GM12865 (cell line): Measurements from ENCODE around the gene PHF21A.
"Not testable (repeated sequence)": the region's sequence is repeated elsewhere in the genome, so short reads cannot be mapped to it uniquely, and the experiment has no call there.

Experiments
- DNase-seq: peaks from one replicate; pipeline ENCODE4 v3.0.0; 2010; ENCODE audit warnings: low read depth
- H3K4me3 ChIP-seq: 2 replicates; pipeline ENCODE4 v1.5.1; 2011; ENCODE audit warnings: mild to moderate bottlenecking, low read depth, low read length, control low read depth
- TF ChIP-seq, protein P1 (sequence below): IDR thresholded peaks from 2 replicates; pipeline ENCODE4 v1.5.1; 2011; ENCODE audit warnings: low read length, control low read depth, low read depth, inconsistent platforms; ENCODE audit not compliant: insufficient read depth; ENCODE audit errors: missing control alignments

PHF21A gene

DNA sequence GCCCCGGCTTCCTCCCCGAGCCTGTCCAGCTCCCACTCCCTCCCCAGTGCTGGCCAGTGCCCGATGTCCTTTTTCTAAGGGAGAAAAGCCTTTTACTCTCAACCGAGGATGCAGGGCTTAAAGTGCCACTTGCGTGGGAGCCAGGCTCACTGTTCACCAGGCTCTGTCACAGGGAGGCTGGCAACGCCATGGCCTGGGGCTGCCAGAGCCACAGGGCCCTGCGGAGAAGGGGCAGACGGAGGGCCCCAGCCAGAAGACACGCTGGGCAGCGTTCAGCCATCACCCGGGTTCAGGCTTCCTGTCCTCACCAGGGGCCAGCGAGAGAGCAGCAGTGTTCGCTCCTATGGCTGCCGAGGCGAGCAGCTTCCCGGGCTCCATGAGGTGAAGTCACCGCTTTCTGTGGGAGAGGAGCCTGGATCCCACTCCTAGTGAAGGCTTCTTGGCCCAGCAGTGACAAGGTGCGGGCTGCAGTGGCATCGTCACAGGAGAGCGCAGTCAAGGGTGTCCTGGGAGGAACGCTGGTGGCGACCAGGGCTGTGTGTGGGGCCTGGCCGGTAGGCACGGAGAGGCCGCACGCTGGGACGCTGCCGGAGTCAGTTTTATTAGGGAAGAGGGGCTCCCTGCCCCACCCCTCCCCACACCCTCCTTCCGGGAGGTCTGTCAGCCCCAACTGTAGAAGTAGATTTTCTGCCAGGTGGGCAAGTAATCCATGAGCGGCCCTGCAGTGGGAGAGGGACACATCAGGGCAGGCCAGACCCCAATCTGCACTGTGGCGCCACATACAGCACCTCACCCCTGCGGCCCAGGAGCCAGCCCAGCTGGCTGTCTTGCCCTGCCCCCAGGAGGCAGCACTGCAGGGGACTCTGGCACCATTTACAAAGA lies 211.4 kb downstream of the PHF21A start:
- TF ChIP-seq, protein P1, sequence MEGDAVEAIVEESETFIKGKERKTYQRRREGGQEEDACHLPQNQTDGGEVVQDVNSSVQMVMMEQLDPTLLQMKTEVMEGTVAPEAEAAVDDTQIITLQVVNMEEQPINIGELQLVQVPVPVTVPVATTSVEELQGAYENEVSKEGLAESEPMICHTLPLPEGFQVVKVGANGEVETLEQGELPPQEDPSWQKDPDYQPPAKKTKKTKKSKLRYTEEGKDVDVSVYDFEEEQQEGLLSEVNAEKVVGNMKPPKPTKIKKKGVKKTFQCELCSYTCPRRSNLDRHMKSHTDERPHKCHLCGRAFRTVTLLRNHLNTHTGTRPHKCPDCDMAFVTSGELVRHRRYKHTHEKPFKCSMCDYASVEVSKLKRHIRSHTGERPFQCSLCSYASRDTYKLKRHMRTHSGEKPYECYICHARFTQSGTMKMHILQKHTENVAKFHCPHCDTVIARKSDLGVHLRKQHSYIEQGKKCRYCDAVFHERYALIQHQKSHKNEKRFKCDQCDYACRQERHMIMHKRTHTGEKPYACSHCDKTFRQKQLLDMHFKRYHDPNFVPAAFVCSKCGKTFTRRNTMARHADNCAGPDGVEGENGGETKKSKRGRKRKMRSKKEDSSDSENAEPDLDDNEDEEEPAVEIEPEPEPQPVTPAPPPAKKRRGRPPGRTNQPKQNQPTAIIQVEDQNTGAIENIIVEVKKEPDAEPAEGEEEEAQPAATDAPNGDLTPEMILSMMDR, result no peak
- no peak for DNase-seq
- H3K4me3 ChIP-seq, result no peak overlapping the region

DNA sequence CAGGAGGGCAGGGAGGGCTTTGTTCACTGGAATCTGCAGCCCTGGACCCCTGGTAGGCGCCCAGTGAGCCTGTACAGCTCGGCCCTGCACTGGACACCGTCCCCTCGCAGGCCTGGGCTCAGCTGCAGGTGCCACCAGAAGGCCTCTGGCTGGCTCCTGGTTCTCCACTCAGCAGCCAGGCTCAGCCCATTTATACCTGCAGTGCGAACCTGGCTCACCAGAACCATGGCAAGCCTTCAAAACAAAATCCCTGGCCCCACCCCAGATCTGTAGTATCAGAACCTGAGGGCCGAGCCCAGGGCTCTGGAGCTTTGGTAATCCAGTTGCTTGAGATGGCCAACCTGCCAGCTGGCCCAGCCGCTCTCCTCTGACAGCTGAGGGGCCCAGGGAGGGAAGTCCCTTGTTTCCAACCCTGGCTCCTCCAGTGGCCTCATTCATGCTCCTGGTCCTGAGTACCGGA lies 213.3 kb downstream of the PHF21A start:
- no peak overlapping the region for H3K4me3 ChIP-seq
- no peak for DNase-seq
- TF ChIP-seq, protein P1, result no peak

DNA sequence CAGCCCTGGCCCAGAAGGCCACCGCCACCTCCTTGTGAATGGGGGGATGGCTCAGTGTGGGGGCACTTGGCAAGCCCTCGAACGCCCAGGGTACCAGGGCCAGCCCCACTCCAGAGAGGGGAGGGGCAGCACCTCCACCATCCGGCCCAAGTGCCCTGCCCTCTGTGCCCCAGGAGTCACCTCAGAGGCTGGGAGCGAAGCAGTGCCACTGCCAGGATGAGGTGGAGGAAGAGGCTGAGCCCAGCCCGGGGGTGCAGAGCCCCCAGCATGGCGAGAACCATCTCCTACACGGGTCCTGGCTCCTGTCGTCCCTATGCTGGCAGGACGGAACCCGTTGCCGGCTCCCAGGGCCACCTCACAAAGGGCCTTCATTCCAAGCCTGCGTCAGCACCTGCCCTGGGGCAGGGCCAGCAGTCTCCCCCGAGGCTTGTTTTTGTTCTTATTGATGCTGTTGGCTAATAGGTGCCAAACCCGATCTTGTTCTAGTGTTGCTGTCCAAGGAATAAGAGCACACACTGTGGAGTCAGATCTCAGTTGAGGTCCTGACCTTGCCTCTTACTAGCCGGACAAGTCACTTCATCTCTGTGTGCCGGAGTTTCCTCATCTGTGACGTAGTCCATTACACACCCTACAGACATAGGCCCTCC lies 214.2 kb downstream of the PHF21A start, which contains the start of gene FREY1:
TSS of gene FREY1 (minus strand) at position 307 of the 647 bp plus-strand sequence. CDS start at position 281, 26 bp downstream.
- TF ChIP-seq, protein P1, result no peak
- no peak within 1 kb of the TSS for H3K4me3 ChIP-seq
- DNase-seq, result no peak

DNA sequence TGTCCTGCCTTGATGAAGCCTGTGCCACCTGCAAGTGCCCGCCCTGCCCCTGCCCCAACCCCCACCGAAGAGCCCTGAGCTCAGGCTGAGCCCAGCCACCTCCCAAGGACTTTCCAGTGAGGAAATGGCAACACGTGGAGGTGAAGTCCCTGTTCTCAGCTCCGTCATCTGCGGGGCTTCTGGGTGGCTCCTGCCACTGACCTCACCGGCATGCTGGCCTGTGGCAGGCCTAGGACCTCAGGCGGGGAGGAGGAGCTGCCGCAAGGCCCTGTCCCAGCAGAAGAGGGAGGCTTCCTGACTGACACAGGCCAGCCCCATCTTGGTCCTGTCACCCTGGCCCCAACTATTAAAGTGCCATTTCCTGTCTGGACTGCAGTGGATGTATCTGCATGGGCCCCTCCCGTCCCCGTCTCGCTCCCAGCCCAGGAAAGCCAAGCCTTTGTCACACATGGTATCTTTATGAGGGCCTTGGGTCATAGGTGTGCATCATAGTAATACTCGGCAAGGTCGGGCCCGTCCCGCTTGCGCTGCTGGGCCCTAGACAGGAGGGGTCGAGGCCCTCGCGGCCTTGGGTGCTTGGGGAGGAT lies 215.1 kb downstream of the PHF21A start:
- TF ChIP-seq, protein P1, result no peak
- no peak overlapping the region for H3K4me3 ChIP-seq
- DNase-seq, result peak; percentile 23

DNA sequence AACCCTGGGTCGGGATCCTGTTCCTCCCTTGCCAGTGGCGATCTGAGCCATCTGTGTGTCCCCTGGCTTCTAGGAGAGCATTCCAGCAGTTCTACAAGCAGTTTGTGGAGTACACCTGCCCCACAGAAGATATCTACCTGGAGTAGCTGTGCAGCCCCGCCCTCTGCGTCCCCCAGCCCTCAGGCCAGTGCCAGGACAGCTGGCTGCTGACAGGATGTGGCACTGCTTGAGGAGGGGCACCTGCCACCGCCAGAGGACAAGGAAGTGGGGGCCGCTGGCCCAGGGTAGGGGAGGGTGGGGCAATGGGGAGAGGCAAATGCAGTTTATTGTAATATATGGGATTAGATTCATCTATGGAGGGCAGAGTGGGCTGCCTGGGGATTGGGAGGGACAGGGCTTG lies 215.7 kb downstream of the PHF21A start:
- DNase-seq, H3K4me3 ChIP-seq: not testable (repeated sequence)

DNA sequence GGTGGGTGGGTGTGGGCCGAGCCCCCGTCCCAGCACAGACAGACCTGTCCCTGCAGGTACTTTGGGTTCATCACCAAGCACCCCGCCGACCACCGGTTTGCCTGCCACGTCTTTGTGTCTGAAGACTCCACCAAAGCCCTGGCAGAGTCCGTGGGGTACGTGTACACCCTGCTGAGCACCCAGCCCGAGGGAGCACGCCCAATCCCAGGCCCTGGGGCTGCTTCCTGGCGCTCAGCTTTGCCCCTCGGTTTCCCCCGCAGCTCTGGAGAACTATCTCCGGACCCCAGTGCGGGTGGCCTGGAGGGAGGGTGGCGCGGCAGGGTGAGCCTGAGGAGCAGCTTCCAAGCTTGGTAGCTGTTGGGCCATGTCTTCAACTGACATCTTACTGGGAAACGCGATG lies 216.2 kb downstream of the PHF21A start:
- no peak overlapping the region for H3K4me3 ChIP-seq
- TF ChIP-seq, protein P1, result no peak
- DNase-seq, result no peak

DNA sequence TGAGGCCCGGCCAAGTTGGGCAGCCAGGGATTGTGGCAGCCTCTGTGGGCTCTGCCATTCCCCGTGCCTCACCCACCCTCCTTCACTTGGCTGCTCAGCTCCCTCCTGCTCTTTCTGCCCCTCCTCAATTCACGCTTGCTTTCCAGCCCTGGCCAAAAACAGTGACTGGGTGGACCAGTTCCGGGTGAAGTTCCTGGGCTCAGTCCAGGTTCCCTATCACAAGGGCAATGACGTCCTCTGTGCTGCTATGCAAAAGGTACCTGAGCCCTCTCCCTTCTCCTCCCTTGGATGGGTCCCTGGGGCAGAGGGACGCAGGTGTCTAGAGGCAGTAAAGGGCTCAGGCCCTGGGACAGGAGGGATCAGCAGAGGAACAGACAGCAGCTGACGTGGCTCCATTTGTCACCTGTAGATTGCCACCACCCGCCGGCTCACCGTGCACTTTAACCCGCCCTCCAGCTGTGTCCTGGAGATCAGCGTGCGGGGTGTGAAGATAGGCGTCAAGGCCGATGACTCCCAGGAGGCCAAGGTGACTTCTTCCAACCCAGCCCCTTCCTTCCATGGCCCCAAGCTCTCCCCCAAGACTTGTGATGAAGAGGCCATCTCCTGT lies 216.8 kb downstream of the PHF21A start:
- no peak overlapping the region for H3K4me3 ChIP-seq
- TF ChIP-seq, protein P1, result no peak
- DNase-seq, result no peak
